ENCODE results near the gene CYSTM1.

- TF ChIP-seq, protein P1, sequence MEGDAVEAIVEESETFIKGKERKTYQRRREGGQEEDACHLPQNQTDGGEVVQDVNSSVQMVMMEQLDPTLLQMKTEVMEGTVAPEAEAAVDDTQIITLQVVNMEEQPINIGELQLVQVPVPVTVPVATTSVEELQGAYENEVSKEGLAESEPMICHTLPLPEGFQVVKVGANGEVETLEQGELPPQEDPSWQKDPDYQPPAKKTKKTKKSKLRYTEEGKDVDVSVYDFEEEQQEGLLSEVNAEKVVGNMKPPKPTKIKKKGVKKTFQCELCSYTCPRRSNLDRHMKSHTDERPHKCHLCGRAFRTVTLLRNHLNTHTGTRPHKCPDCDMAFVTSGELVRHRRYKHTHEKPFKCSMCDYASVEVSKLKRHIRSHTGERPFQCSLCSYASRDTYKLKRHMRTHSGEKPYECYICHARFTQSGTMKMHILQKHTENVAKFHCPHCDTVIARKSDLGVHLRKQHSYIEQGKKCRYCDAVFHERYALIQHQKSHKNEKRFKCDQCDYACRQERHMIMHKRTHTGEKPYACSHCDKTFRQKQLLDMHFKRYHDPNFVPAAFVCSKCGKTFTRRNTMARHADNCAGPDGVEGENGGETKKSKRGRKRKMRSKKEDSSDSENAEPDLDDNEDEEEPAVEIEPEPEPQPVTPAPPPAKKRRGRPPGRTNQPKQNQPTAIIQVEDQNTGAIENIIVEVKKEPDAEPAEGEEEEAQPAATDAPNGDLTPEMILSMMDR (IDR thresholded peaks at IDR 0.05; ENCODE audit: low read depth, low read length, poor library complexity, severe bottlenecking) = no peak
- no peak for TF ChIP-seq EZH2phosphoT487 (IDR thresholded peaks at IDR 0.05; ENCODE audit: borderline replicate concordance, low read length)
Measured at GRCh38 chr5:140125637-140126036, 49.4 kb upstream of the CYSTM1 start, which contains the start of gene IGIP.

Measured in DOHH2 (cell line).